Measurements from ENCODE around the gene SDCBP2. TPM values are rescaled to one million over a fixed set of nuclear protein-coding genes. Genes with fewer than 3 reads are reported as not detected.

Gene SDCBP2
- total and polyA plus RNA-seq, 2 donors from 2014 or later = 10.3 to 18.3 TPM

GRCh38 chr20:1304710-1305515, 24.0 kb downstream of the SDCBP2 start:
- intact Hi-C loops (cut with DNase I) = no loop called here
- Histone ChIP-seq H3K9ac (ENCODE audit: low read length in 3 of 3) (no peak overlapping the region), H3K36me3 (ENCODE audit: control insufficient read depth in 2 of 3, insufficient read depth in 3 of 3, low read length in 3 of 3) (no peaks in the 10 kb centered on the region), H3K4me3 (ENCODE audit: low read length in 3 of 3) (no peak overlapping the region), H3K27me3 (ENCODE audit: control insufficient read depth, insufficient read depth, low read length) (no peaks in the 10 kb centered on the region), H3K9me3 (ENCODE audit: control insufficient read depth in 2 of 3, insufficient read depth in 1 of 3, low read length in 3 of 3) (no peaks in the 10 kb centered on the region), H3K27ac (ENCODE audit: low read depth in 2 of 2, low read length in 2 of 2) (no peak overlapping the region), H3K4me1 (ENCODE audit: control insufficient read depth in 2 of 3, insufficient read depth in 2 of 3, low read depth in 1 of 3, low read length in 3 of 3) (no peaks in the 10 kb centered on the region)
- DNase-seq (peak in 1 of 5 donors; percentile 31), FAIRE-seq (no peak)
- TF ChIP-seq CTCF (IDR thresholded peaks at IDR 0.05; ENCODE audit: borderline replicate concordance, extremely low read depth, insufficient read depth) = no peak

GRCh38 chr20:1302685-1303541, 26.0 kb downstream of the SDCBP2 start:
- no peak for DNase-seq
- Histone ChIP-seq H3K4me3 (ENCODE audit: low read length in 3 of 3) (no peak overlapping the region), H3K36me3 (ENCODE audit: control insufficient read depth in 2 of 3, insufficient read depth in 3 of 3, low read length in 3 of 3) (no peaks in the 10 kb centered on the region), H3K9ac (ENCODE audit: low read length in 3 of 3) (no peak overlapping the region), H3K9me3 (ENCODE audit: control insufficient read depth in 2 of 3, insufficient read depth in 1 of 3, low read length in 3 of 3) (no peaks in the 10 kb centered on the region), H3K4me1 (ENCODE audit: control insufficient read depth in 2 of 3, insufficient read depth in 2 of 3, low read depth in 1 of 3, low read length in 3 of 3) (no peaks in the 10 kb centered on the region), H3K27me3 (ENCODE audit: control insufficient read depth, insufficient read depth, low read length) (no peaks in the 10 kb centered on the region), H3K27ac (ENCODE audit: low read depth in 2 of 2, low read length in 2 of 2) (no peak overlapping the region)
- intact Hi-C loops (cut with DNase I) = no loop called here
- FAIRE-seq = no peak
- no peak for TF ChIP-seq CTCF (IDR thresholded peaks at IDR 0.05; ENCODE audit: borderline replicate concordance, extremely low read depth, insufficient read depth)

DNA sequence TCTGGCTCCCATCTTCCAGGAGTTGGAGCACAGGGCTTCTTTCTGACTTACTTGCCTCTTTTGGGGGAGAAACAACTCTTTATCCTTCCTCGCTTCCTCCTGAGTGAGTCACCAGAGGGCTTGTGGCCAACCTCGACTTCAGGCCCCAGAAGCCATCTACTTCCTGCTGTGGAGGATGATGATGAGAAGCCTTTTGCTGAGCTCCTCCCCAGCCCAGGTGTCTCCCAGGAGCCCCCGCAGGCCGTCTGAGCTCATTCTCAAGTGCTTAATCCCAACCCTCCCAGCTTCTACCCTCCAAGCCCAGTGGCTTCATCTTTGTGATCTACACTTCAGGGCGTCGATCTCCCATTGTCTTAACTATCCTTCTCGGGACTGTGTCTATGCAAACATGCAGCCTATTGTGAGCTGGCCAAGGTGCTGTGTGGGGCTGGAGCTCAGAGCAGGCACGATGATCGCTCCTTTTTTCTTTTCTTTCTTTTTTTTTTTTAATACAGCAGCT, 27.9 kb downstream of the SDCBP2 start:
- no peaks in the 10 kb centered on the region for H3K36me3 ChIP-seq (ENCODE audit: control insufficient read depth in 2 of 3, insufficient read depth in 3 of 3, low read length in 3 of 3)
- H3K27me3 ChIP-seq (ENCODE audit: control insufficient read depth, insufficient read depth, low read length) = no peaks in the 10 kb centered on the region
- DNase-seq (peak in 1 of 5 donors; percentile 21), FAIRE-seq (no peak)
- no peak overlapping the region for H3K27ac ChIP-seq (ENCODE audit: low read depth in 2 of 2, low read length in 2 of 2)
- intact Hi-C loops (cut with DNase I) = no loop called here
- no peaks in the 10 kb centered on the region for H3K4me1 ChIP-seq (ENCODE audit: control insufficient read depth in 2 of 3, insufficient read depth in 2 of 3, low read depth in 1 of 3, low read length in 3 of 3)
- H3K4me3 ChIP-seq (ENCODE audit: low read length in 3 of 3) = no peak overlapping the region
- no peak for TF ChIP-seq CTCF (IDR thresholded peaks at IDR 0.05; ENCODE audit: borderline replicate concordance, extremely low read depth, insufficient read depth)
- no peak overlapping the region for H3K9ac ChIP-seq (ENCODE audit: low read length in 3 of 3)
- H3K9me3 ChIP-seq (ENCODE audit: control insufficient read depth in 2 of 3, insufficient read depth in 1 of 3, low read length in 3 of 3) = no peaks in the 10 kb centered on the region

All from kidney (tissue), 14 donors.